ENCODE measurements around the gene OR3A1. TPM values are rescaled to one million over a fixed set of nuclear protein-coding genes. Genes with fewer than 3 reads are reported as not detected.
"Not testable (repeated sequence)": the region's sequence is repeated elsewhere in the genome, so short reads cannot be mapped to it uniquely, and the experiment has no call there.

The OR3A1 gene
- total RNA-seq = 0.36 TPM in 1 of 2 replicates, not detected in the other

- Histone ChIP-seq H3K27me3 (ENCODE audit: insufficient read depth, low read length) (no peaks in the 10 kb centered on the region), H3K79me2 (ENCODE audit: insufficient read depth, low read length) (no peaks in the 10 kb centered on the region), H3K27ac (ENCODE audit: low read depth, low read length) (no peak within 1 kb of the TSS), H3K4me3 (ENCODE audit: insufficient read depth, low read length) (no peak within 1 kb of the TSS), H4K20me1 (ENCODE audit: insufficient read depth, low read length) (no peaks in the 10 kb centered on the region), H3K9me3 (ENCODE audit: low read depth, low read length) (no peaks in the 10 kb centered on the region), H3K4me1 (ENCODE audit: insufficient read depth, low read length) (no peaks in the 10 kb centered on the region), H3K36me3 (ENCODE audit: insufficient read depth, low read length) (no peaks in the 10 kb centered on the region), H3K4me2 (ENCODE audit: insufficient read depth, low read length) (no peak within 1 kb of the TSS), H2AFZ (ENCODE audit: low read length) (no peak within 1 kb of the TSS)
- TF ChIP-seq CTCF (IDR thresholded peaks at IDR 0.05; ENCODE audit: extremely low read depth, low read depth, low read length) = no peak
- DNase-seq (ENCODE audit: insufficient read length, low spot score, missing footprints) = no peak
Observed at GRCh38 chr17:3298260-3298659, at the start of gene OR3A1. Gene OR3A1 (minus strand): TSS chr17:3298360. CDS start chr17:3292582, 5,778 bp downstream.

- not testable (repeated sequence) for H3K79me2 ChIP-seq (ENCODE audit: insufficient read depth, low read length)
Observed at GRCh38 chr17:3342782-3343181, 44.6 kb upstream of the OR3A1 start.

GRCh38 chr17:3335876-3336275 lies 37.7 kb upstream of the OR3A1 start:
- no peak for DNase-seq (ENCODE audit: insufficient read length, low spot score, missing footprints)
- Histone ChIP-seq H3K27me3 (ENCODE audit: insufficient read depth, low read length) (no peaks in the 10 kb centered on the region), H3K79me2 (ENCODE audit: insufficient read depth, low read length) (no peaks in the 10 kb centered on the region), H2AFZ (ENCODE audit: low read length) (no peak overlapping the region), H3K9me3 (ENCODE audit: low read depth, low read length) (no peaks in the 10 kb centered on the region), H3K27ac (ENCODE audit: low read depth, low read length) (no peak overlapping the region), H3K4me1 (ENCODE audit: insufficient read depth, low read length) (no peaks in the 10 kb centered on the region), H3K4me2 (ENCODE audit: insufficient read depth, low read length) (no peak overlapping the region), H3K36me3 (ENCODE audit: insufficient read depth, low read length) (no peaks in the 10 kb centered on the region), H3K4me3 (ENCODE audit: insufficient read depth, low read length) (no peak overlapping the region), H4K20me1 (ENCODE audit: insufficient read depth, low read length) (no peaks in the 10 kb centered on the region)
- TF ChIP-seq CTCF (IDR thresholded peaks at IDR 0.05; ENCODE audit: extremely low read depth, low read depth, low read length) = no peak

More at GRCh38 chr17:3342782-3343181, 44.6 kb upstream of the OR3A1 start:
- not testable (repeated sequence) for H3K4me2 ChIP-seq (ENCODE audit: insufficient read depth, low read length); H3K27ac ChIP-seq (ENCODE audit: low read depth, low read length); H3K27me3 ChIP-seq (ENCODE audit: insufficient read depth, low read length); DNase-seq (ENCODE audit: insufficient read length, low spot score, missing footprints); H3K4me3 ChIP-seq (ENCODE audit: insufficient read depth, low read length); H3K4me1 ChIP-seq (ENCODE audit: insufficient read depth, low read length); H3K9me3 ChIP-seq (ENCODE audit: low read depth, low read length); H4K20me1 ChIP-seq (ENCODE audit: insufficient read depth, low read length); H3K36me3 ChIP-seq (ENCODE audit: insufficient read depth, low read length); H2AFZ ChIP-seq (ENCODE audit: low read length)

- TF ChIP-seq CTCF (IDR thresholded peaks at IDR 0.05; ENCODE audit: extremely low read depth, low read depth, low read length) = no peak
Observed at GRCh38 chr17:3318336-3318735, 20.2 kb upstream of the OR3A1 start.

More at GRCh38 chr17:3318336-3318735, 20.2 kb upstream of the OR3A1 start:
- no peaks in the 10 kb centered on the region for H3K27me3 ChIP-seq (ENCODE audit: insufficient read depth, low read length)
- H3K79me2 ChIP-seq (ENCODE audit: insufficient read depth, low read length) = no peaks in the 10 kb centered on the region
- H3K36me3 ChIP-seq (ENCODE audit: insufficient read depth, low read length) = no peaks in the 10 kb centered on the region
- no peaks in the 10 kb centered on the region for H4K20me1 ChIP-seq (ENCODE audit: insufficient read depth, low read length)
- no peak overlapping the region for H3K4me3 ChIP-seq (ENCODE audit: insufficient read depth, low read length)
- H3K4me1 ChIP-seq (ENCODE audit: insufficient read depth, low read length) = no peaks in the 10 kb centered on the region
- H3K4me2 ChIP-seq (ENCODE audit: insufficient read depth, low read length) = no peak overlapping the region
- no peak overlapping the region for H2AFZ ChIP-seq (ENCODE audit: low read length)
- DNase-seq (ENCODE audit: insufficient read length, low spot score, missing footprints) = no peak
- H3K9me3 ChIP-seq (ENCODE audit: low read depth, low read length) = no peaks in the 10 kb centered on the region
- no peak overlapping the region for H3K27ac ChIP-seq (ENCODE audit: low read depth, low read length)

Measured in osteoblast (primary cell).